Activated CD4-positive, alpha-beta T cell treated with anti-CD3 and anti-CD28 coated beads, Interleukin-2, amount 10 ng/mL, durations not matched to agents 24 days and 14 days (primary cell): Measurements from ENCODE around the gene CCDC192. TPM values are rescaled to one million over a fixed set of nuclear protein-coding genes. Genes with fewer than 3 reads are reported as not detected.

Source experiments
- DNase-seq: peaks from one replicate; pipeline ENCODE4 v3.0.0; 2022
- H3K27ac Mint-ChIP-seq: one replicate; pipeline ENCODE4 v1.8.0; 2022; ENCODE audit warnings: mild to moderate bottlenecking, mixed read lengths
- H3K27me3 Mint-ChIP-seq: one replicate; pipeline ENCODE4 v1.8.0; 2022; ENCODE audit warnings: mixed read lengths
- H3K36me3 Mint-ChIP-seq: one replicate; pipeline ENCODE4 v1.8.0; 2022; ENCODE audit warnings: low read depth, mild to moderate bottlenecking, mixed read lengths
- H3K4me1 Mint-ChIP-seq: one replicate; pipeline ENCODE4 v1.8.0; 2021; ENCODE audit warnings: mixed read lengths
- H3K4me3 Mint-ChIP-seq: one replicate; pipeline ENCODE4 v1.8.0; 2022; ENCODE audit warnings: mild to moderate bottlenecking, moderate library complexity, mixed read lengths
- H3K9me3 Mint-ChIP-seq: one replicate; pipeline ENCODE4 v1.8.0; 2021; ENCODE audit warnings: mixed read lengths
- intact Hi-C: fragments of 100-400 bp; cut with micrococcal nuclease; formaldehyde crosslinking; loops from one replicate; pipeline ENCODE4 v1.15.1; 2023
- total RNA-seq: library from RNA; stranded (reverse); gene quantifications from 2 replicates; pipeline ENCODE4 v1.2.3, GENCODE V29; 2022

Gene CCDC192
- total RNA-seq, 1 donor from 2014 or later = not detected

DNA sequence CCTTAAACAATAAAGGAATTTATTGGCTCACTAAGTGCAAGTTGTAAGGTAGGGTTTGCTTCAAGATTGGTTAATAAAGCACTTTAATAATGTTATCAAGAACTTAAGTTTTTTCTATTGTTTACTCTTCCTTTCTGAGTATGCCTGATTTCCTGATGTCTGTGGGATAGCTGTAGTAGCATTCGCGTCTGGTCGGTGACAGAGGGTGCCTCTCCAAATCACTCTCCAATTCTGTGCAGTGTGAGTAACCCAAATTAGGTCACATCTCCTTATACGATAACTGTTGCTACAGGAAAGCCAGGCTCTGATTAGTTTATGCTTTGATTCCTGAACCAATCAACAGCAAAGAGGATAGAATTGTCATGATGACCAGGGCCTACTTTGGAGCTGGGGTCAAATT is 90.7 kb downstream of the CCDC192 start:
- DNase-seq = no peak
- H3K36me3 Mint-ChIP-seq = peaks cover 3% of the 10 kb centered on the region
- H3K4me3 Mint-ChIP-seq = no peak overlapping the region
- H3K27me3 Mint-ChIP-seq = peaks cover 3% of the 10 kb centered on the region
- H3K4me1 Mint-ChIP-seq = no peaks in the 10 kb centered on the region
- H3K9me3 Mint-ChIP-seq = peaks cover 14% of the 10 kb centered on the region
- intact Hi-C loops = no loop called here
- no peak overlapping the region for H3K27ac Mint-ChIP-seq

- H3K27ac Mint-ChIP-seq = no peak overlapping the region
- H3K36me3 Mint-ChIP-seq = peaks cover 2% of the 10 kb centered on the region
- peaks cover 14% of the 10 kb centered on the region for H3K9me3 Mint-ChIP-seq
- no peak overlapping the region for H3K4me3 Mint-ChIP-seq
- no peak for DNase-seq
- peaks cover 4% of the 10 kb centered on the region for H3K27me3 Mint-ChIP-seq
- intact Hi-C loops = no loop called here
- no peaks in the 10 kb centered on the region for H3K4me1 Mint-ChIP-seq
These were observed 93.0 kb downstream of the CCDC192 start for GRCh38 chr5:127796211-127796610.

DNA sequence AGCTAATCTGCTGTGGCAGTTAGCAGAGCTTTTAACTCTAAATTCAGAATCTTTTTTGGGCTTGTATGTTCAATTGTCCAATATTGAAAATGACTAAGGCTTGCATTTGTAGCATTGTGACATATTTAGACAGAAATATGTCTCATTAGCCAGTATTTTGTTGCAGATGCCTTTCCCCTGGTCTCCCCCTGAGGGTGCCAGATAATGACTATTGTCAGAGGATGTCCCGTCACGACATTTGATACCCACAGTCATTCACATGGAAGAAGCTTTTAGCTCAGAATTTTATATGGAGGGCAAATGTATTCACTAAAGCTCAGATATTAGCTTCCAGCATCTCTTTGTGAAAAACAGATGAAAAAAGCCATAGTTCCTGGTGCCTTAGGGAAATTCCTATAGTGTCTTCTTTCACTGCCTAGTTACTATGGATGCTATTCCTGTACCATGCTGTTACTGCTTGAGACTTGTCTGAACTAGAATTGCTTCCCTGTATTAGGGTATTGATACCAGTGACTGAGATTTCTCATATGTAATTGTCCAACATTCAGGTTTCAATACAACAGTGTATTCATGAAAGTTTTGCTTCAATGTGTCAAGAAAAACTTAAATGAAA is 96.2 kb downstream of the CCDC192 start:
- Mint-ChIP-seq H3K27ac (no peak overlapping the region), H3K4me3 (no peak overlapping the region), H3K36me3 (no peaks in the 10 kb centered on the region), H3K27me3 (peaks cover 6% of the 10 kb centered on the region), H3K4me1 (no peaks in the 10 kb centered on the region), H3K9me3 (no peaks in the 10 kb centered on the region)
- DNase-seq = no peak
- intact Hi-C loops = no loop called here

GRCh38 chr5:127801751-127802476 is 98.7 kb downstream of the CCDC192 start:
- Mint-ChIP-seq H3K36me3 (no peaks in the 10 kb centered on the region), H3K4me1 (peaks cover 2% of the 10 kb centered on the region), H3K9me3 (no peaks in the 10 kb centered on the region), H3K27me3 (peaks cover 6% of the 10 kb centered on the region), H3K27ac (no peak overlapping the region), H3K4me3 (no peak overlapping the region)
- intact Hi-C loops = no loop called here
- DNase-seq = no peak

GRCh38 chr5:127802477-127802865 is 99.3 kb downstream of the CCDC192 start:
- Mint-ChIP-seq H3K27ac (no peak overlapping the region), H3K9me3 (no peaks in the 10 kb centered on the region), H3K4me3 (no peak overlapping the region), H3K27me3 (peaks cover 6% of the 10 kb centered on the region), H3K36me3 (no peaks in the 10 kb centered on the region), H3K4me1 (peaks cover 2% of the 10 kb centered on the region)
- intact Hi-C loops = no loop called here
- DNase-seq = no peak

GRCh38 chr5:127804886-127805426 is 101.8 kb downstream of the CCDC192 start:
- DNase-seq = no peak
- Mint-ChIP-seq H3K4me1 (peaks cover 2% of the 10 kb centered on the region), H3K4me3 (no peak overlapping the region), H3K27ac (no peak overlapping the region), H3K27me3 (peaks cover 2% of the 10 kb centered on the region), H3K36me3 (no peaks in the 10 kb centered on the region), H3K9me3 (no peaks in the 10 kb centered on the region)
- intact Hi-C loops = no loop called here

- Mint-ChIP-seq H3K27me3 (peaks cover 2% of the 10 kb centered on the region), H3K36me3 (no peaks in the 10 kb centered on the region), H3K4me1 (peaks cover 2% of the 10 kb centered on the region), H3K27ac (no peak overlapping the region), H3K4me3 (no peak overlapping the region), H3K9me3 (no peaks in the 10 kb centered on the region)
- intact Hi-C loops = no loop called here
- no peak for DNase-seq
These were observed 102.3 kb downstream of the CCDC192 start for GRCh38 chr5:127805448-127805847.

- Mint-ChIP-seq H3K36me3 (no peaks in the 10 kb centered on the region), H3K4me3 (no peak overlapping the region), H3K4me1 (peaks cover 2% of the 10 kb centered on the region), H3K9me3 (no peaks in the 10 kb centered on the region), H3K27me3 (peaks cover 2% of the 10 kb centered on the region), H3K27ac (no peak overlapping the region)
- intact Hi-C loops = no loop called here
- DNase-seq = no peak
These were observed 103.6 kb downstream of the CCDC192 start for GRCh38 chr5:127806776-127807175.

- peaks cover 5% of the 10 kb centered on the region for H3K27me3 Mint-ChIP-seq
These were observed 106.3 kb downstream of the CCDC192 start for GRCh38 chr5:127809533-127809932.

DNA sequence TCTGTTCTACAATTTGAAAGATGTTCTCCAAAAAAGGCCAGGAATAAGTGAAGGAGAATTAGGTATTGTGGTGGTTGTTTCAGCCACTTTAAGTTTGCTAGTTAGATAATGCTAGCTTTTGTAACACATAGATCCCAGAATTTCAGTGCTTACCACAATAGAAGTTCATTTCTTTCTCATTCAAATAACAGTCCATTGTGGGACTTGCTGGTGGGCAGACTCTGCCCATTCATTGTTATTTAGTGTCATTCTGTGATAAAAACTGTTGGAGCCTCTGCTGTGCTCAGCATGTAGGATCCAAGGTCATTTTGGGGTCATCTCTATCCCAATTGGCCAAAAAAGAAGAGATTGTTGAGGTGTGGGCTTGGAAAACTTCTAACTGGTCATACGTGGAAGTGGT is 106.8 kb downstream of the CCDC192 start:
- peaks cover 7% of the 10 kb centered on the region for H3K27me3 Mint-ChIP-seq
- intact Hi-C loops = no loop called here
- H3K9me3 Mint-ChIP-seq = no peaks in the 10 kb centered on the region
- H3K4me3 Mint-ChIP-seq = no peak overlapping the region
- no peaks in the 10 kb centered on the region for H3K36me3 Mint-ChIP-seq
- no peak for DNase-seq
- no peak overlapping the region for H3K27ac Mint-ChIP-seq
- peaks cover 1% of the 10 kb centered on the region for H3K4me1 Mint-ChIP-seq

More at GRCh38 chr5:127809533-127809932, 106.3 kb downstream of the CCDC192 start:
- H3K36me3 Mint-ChIP-seq = no peaks in the 10 kb centered on the region
- H3K27ac Mint-ChIP-seq = no peak overlapping the region
- peaks cover 2% of the 10 kb centered on the region for H3K4me1 Mint-ChIP-seq
- H3K9me3 Mint-ChIP-seq = no peaks in the 10 kb centered on the region
- DNase-seq = no peak
- H3K4me3 Mint-ChIP-seq = no peak overlapping the region
- intact Hi-C loops = no loop called here

GRCh38 chr5:127810707-127811490 is 107.7 kb downstream of the CCDC192 start:
- no peaks in the 10 kb centered on the region for H3K9me3 Mint-ChIP-seq
- intact Hi-C loops = no loop called here
- DNase-seq = no peak
- H3K4me1 Mint-ChIP-seq = no peaks in the 10 kb centered on the region
- no peaks in the 10 kb centered on the region for H3K36me3 Mint-ChIP-seq
- no peak overlapping the region for H3K4me3 Mint-ChIP-seq
- no peak overlapping the region for H3K27ac Mint-ChIP-seq
- H3K27me3 Mint-ChIP-seq = peaks cover 9% of the 10 kb centered on the region

DNA sequence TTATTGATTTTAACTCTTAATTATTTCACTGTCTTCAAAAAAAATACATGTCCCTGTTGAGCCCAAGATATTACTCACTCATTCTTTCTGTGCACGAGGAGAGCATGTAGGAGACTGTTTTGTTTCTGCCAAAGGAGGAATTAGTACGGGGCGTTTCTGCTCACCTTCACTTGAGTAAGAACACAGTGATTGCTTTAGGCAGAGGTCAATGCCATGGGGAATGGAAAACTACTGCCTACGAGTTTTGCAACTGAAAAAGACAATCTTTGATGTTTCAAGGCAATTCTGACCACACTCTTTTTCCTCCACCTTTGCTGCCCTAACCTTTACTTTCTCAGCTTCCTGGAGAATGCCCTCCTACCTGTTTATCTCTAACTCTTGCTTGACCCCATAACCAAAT is 109.4 kb downstream of the CCDC192 start:
- H3K4me3 Mint-ChIP-seq = no peak overlapping the region

GRCh38 chr5:127813633-127814587 is 110.7 kb downstream of the CCDC192 start:
- Mint-ChIP-seq H3K4me3 (no peak overlapping the region), H3K4me1 (no peaks in the 10 kb centered on the region), H3K27me3 (peaks cover 13% of the 10 kb centered on the region), H3K27ac (no peak overlapping the region), H3K36me3 (no peaks in the 10 kb centered on the region), H3K9me3 (peaks cover 5% of the 10 kb centered on the region)
- no peak for DNase-seq
- intact Hi-C loops = no loop called here

More for the DNA sequence above, 109.4 kb downstream of the CCDC192 start:
- no peak overlapping the region for H3K27ac Mint-ChIP-seq
- no peaks in the 10 kb centered on the region for H3K36me3 Mint-ChIP-seq
- no peaks in the 10 kb centered on the region for H3K9me3 Mint-ChIP-seq
- H3K27me3 Mint-ChIP-seq = peaks cover 10% of the 10 kb centered on the region
- H3K4me1 Mint-ChIP-seq = no peaks in the 10 kb centered on the region
- intact Hi-C loops = no loop called here
- no peak for DNase-seq
